ENCODE measurements around the gene SERBP1. TPM values are rescaled to one million over a fixed set of nuclear protein-coding genes. Genes with fewer than 3 reads are reported as not detected.

Gene SERBP1
- polyA plus RNA-seq, 1 donor from 2014 or later = 150 TPM

GRCh38 chr1:67383999-67384638, 46.1 kb downstream of the SERBP1 start:
- no peaks in the 10 kb centered on the region for H4K20me1 ChIP-seq (ENCODE audit: insufficient read depth)
- no peak overlapping the region for H3K4me2 ChIP-seq (ENCODE audit: low read length)

GRCh38 chr1:67382292-67382691, 47.9 kb downstream of the SERBP1 start:
- no peak overlapping the region for H3K27ac ChIP-seq (ENCODE audit: low read length)
- H3K4me2 ChIP-seq (ENCODE audit: low read length) = no peak overlapping the region
- H3K27me3 ChIP-seq (ENCODE audit: insufficient read depth, low read depth, low read length) = no peaks in the 10 kb centered on the region
- H3K4me3 ChIP-seq (ENCODE audit: low read length) = no peak overlapping the region
- H2AFZ ChIP-seq (ENCODE audit: low read depth, low read length) = no peak overlapping the region
- H3K79me2 ChIP-seq (replicated peaks; ENCODE audit: insufficient read depth, low read length) = no peaks in the 10 kb centered on the region
- H3F3A ChIP-seq (ENCODE audit: insufficient read depth, low read length, poor library complexity, severe bottlenecking) = no peaks in the 10 kb centered on the region
- H3K9me2 ChIP-seq (ENCODE audit: insufficient read depth, low read length) = no peaks in the 10 kb centered on the region
- no peaks in the 10 kb centered on the region for H3K36me3 ChIP-seq (ENCODE audit: insufficient read depth, low read length)
- peaks cover 7% of the 10 kb centered on the region for H3K9me3 ChIP-seq (ENCODE audit: low read length)
- no peaks in the 10 kb centered on the region for H4K20me1 ChIP-seq (ENCODE audit: insufficient read depth)
- H3K9ac ChIP-seq (ENCODE audit: low read length) = no peak overlapping the region
- TF ChIP-seq TAF1 (IDR thresholded peaks at IDR 0.05; ENCODE audit: low read depth) = no peak
- TF ChIP-seq REST (IDR thresholded peaks at IDR 0.05; ENCODE audit: borderline replicate concordance) = no peak
- no peak for TF ChIP-seq MXI1 (conservative IDR thresholded peaks at IDR 0.05; ENCODE audit: poor library complexity, severe bottlenecking)
- TF ChIP-seq POLR2AphosphoS5 (IDR thresholded peaks at IDR 0.05) = no peak
- TF ChIP-seq EZH2 (IDR thresholded peaks at IDR 0.05; ENCODE audit: borderline replicate concordance, insufficient read depth, low read length, poor library complexity, severe bottlenecking) = no peak
- no peak for TF ChIP-seq RAD21 (conservative IDR thresholded peaks at IDR 0.05)
- TF ChIP-seq EP300 (conservative IDR thresholded peaks at IDR 0.05; ENCODE audit: poor library complexity, severe bottlenecking) = no peak
- TF ChIP-seq SMC3 (conservative IDR thresholded peaks at IDR 0.05; ENCODE audit: poor library complexity) = no peak

More at GRCh38 chr1:67383999-67384638, 46.1 kb downstream of the SERBP1 start:
- Histone ChIP-seq H3K79me2 (replicated peaks; ENCODE audit: insufficient read depth, low read length) (no peaks in the 10 kb centered on the region), H3K9me2 (ENCODE audit: insufficient read depth, low read length) (no peaks in the 10 kb centered on the region), H3K36me3 (ENCODE audit: insufficient read depth, low read length) (no peaks in the 10 kb centered on the region), H3K9me3 (ENCODE audit: low read length) (peaks cover 7% of the 10 kb centered on the region), H3K27ac (ENCODE audit: low read length) (no peak overlapping the region), H3F3A (ENCODE audit: insufficient read depth, low read length, poor library complexity, severe bottlenecking) (no peaks in the 10 kb centered on the region), H2AFZ (ENCODE audit: low read depth, low read length) (no peak overlapping the region), H3K4me3 (ENCODE audit: low read length) (no peak overlapping the region), H3K9ac (ENCODE audit: low read length) (no peak overlapping the region), H3K27me3 (ENCODE audit: insufficient read depth, low read depth, low read length) (no peaks in the 10 kb centered on the region)
- TF ChIP-seq CTCF (IDR thresholded peaks at IDR 0.05; ENCODE audit: poor library complexity, severe bottlenecking) (no peak), REST (IDR thresholded peaks at IDR 0.05; ENCODE audit: borderline replicate concordance) (no peak), EZH2 (IDR thresholded peaks at IDR 0.05; ENCODE audit: borderline replicate concordance, insufficient read depth, low read length, poor library complexity, severe bottlenecking) (no peak), POLR2AphosphoS5 (IDR thresholded peaks at IDR 0.05) (no peak), SMC3 (conservative IDR thresholded peaks at IDR 0.05; ENCODE audit: poor library complexity) (no peak), EP300 (conservative IDR thresholded peaks at IDR 0.05; ENCODE audit: poor library complexity, severe bottlenecking) (no peak), RAD21 (conservative IDR thresholded peaks at IDR 0.05) (no peak), MXI1 (conservative IDR thresholded peaks at IDR 0.05; ENCODE audit: poor library complexity, severe bottlenecking) (no peak), TAF1 (IDR thresholded peaks at IDR 0.05; ENCODE audit: low read depth) (no peak)

Measured in neural cell (in vitro differentiated cells).